ENCODE measurements around the gene VSNL1.

The VSNL1 gene

GRCh38 chr2:17616405-17616804, 75.9 kb downstream of the VSNL1 start:
- H3K79me2 ChIP-seq (ENCODE audit: insufficient read depth, low read length) = no peaks in the 10 kb centered on the region
- no peaks in the 10 kb centered on the region for H3F3A ChIP-seq (ENCODE audit: low read depth)
- TF ChIP-seq EZH2phosphoT487 (IDR thresholded peaks at IDR 0.05; ENCODE audit: borderline replicate concordance) (no peak), CTCF (conservative IDR thresholded peaks at IDR 0.05; ENCODE audit: low read length) (no peak)
- H3K9me3 ChIP-seq (ENCODE audit: insufficient read depth, low read depth, low read length) = no peaks in the 10 kb centered on the region
- H3K27me3 ChIP-seq (ENCODE audit: insufficient read depth, low read length, poor library complexity, severe bottlenecking) = no peaks in the 10 kb centered on the region
- H3K9ac ChIP-seq (ENCODE audit: low read depth, low read length, poor library complexity, severe bottlenecking) = no peak overlapping the region
- H2AFZ ChIP-seq (ENCODE audit: low read length) = no peak overlapping the region
- H3K36me3 ChIP-seq (ENCODE audit: insufficient read depth, low read length) = no peaks in the 10 kb centered on the region
- H3K4me3 ChIP-seq (ENCODE audit: low read length, poor library complexity, severe bottlenecking) = no peak overlapping the region
- no peaks in the 10 kb centered on the region for H3K9me2 ChIP-seq (replicated peaks; ENCODE audit: low read depth, low read length)
- H4K20me1 ChIP-seq (ENCODE audit: insufficient read depth, low read length, poor library complexity, severe bottlenecking) = no peaks in the 10 kb centered on the region
- no peaks in the 10 kb centered on the region for H3K4me1 ChIP-seq (ENCODE audit: insufficient read depth, low read length, poor library complexity, severe bottlenecking)
- no peak overlapping the region for H3K4me2 ChIP-seq (ENCODE audit: low read depth, low read length, poor library complexity, severe bottlenecking)

- Histone ChIP-seq H3K27me3 (ENCODE audit: insufficient read depth, low read length, poor library complexity, severe bottlenecking) (no peaks in the 10 kb centered on the region), H3K4me2 (ENCODE audit: low read depth, low read length, poor library complexity, severe bottlenecking) (no peak overlapping the region), H4K20me1 (ENCODE audit: insufficient read depth, low read length, poor library complexity, severe bottlenecking) (no peaks in the 10 kb centered on the region), H3K9ac (ENCODE audit: low read depth, low read length, poor library complexity, severe bottlenecking) (no peak overlapping the region), H3K79me2 (ENCODE audit: insufficient read depth, low read length) (no peaks in the 10 kb centered on the region), H3K9me3 (ENCODE audit: insufficient read depth, low read depth, low read length) (no peaks in the 10 kb centered on the region), H3K4me3 (ENCODE audit: low read length, poor library complexity, severe bottlenecking) (no peak overlapping the region), H3F3A (ENCODE audit: low read depth) (no peaks in the 10 kb centered on the region), H2AFZ (ENCODE audit: low read length) (no peak overlapping the region), H3K4me1 (ENCODE audit: insufficient read depth, low read length, poor library complexity, severe bottlenecking) (no peaks in the 10 kb centered on the region), H3K9me2 (replicated peaks; ENCODE audit: low read depth, low read length) (no peaks in the 10 kb centered on the region), H3K36me3 (ENCODE audit: insufficient read depth, low read length) (no peaks in the 10 kb centered on the region)
- no peak for TF ChIP-seq CTCF (conservative IDR thresholded peaks at IDR 0.05; ENCODE audit: low read length)
- TF ChIP-seq EZH2phosphoT487 (IDR thresholded peaks at IDR 0.05; ENCODE audit: borderline replicate concordance) = no peak
Observed at GRCh38 chr2:17617516-17617915, 77.0 kb downstream of the VSNL1 start.

GRCh38 chr2:17617955-17618354, 77.5 kb downstream of the VSNL1 start:
- H3F3A ChIP-seq (ENCODE audit: low read depth) = no peaks in the 10 kb centered on the region
- no peak overlapping the region for H2AFZ ChIP-seq (ENCODE audit: low read length)
- no peaks in the 10 kb centered on the region for H3K36me3 ChIP-seq (ENCODE audit: insufficient read depth, low read length)
- H3K4me3 ChIP-seq (ENCODE audit: low read length, poor library complexity, severe bottlenecking) = no peak overlapping the region
- no peaks in the 10 kb centered on the region for H4K20me1 ChIP-seq (ENCODE audit: insufficient read depth, low read length, poor library complexity, severe bottlenecking)
- no peaks in the 10 kb centered on the region for H3K4me1 ChIP-seq (ENCODE audit: insufficient read depth, low read length, poor library complexity, severe bottlenecking)
- H3K27me3 ChIP-seq (ENCODE audit: insufficient read depth, low read length, poor library complexity, severe bottlenecking) = no peaks in the 10 kb centered on the region
- no peak for TF ChIP-seq EZH2phosphoT487 (IDR thresholded peaks at IDR 0.05; ENCODE audit: borderline replicate concordance)
- TF ChIP-seq CTCF (conservative IDR thresholded peaks at IDR 0.05; ENCODE audit: low read length) = no peak
- no peaks in the 10 kb centered on the region for H3K79me2 ChIP-seq (ENCODE audit: insufficient read depth, low read length)
- no peak overlapping the region for H3K9ac ChIP-seq (ENCODE audit: low read depth, low read length, poor library complexity, severe bottlenecking)
- H3K9me3 ChIP-seq (ENCODE audit: insufficient read depth, low read depth, low read length) = no peaks in the 10 kb centered on the region
- no peak overlapping the region for H3K4me2 ChIP-seq (ENCODE audit: low read depth, low read length, poor library complexity, severe bottlenecking)
- no peaks in the 10 kb centered on the region for H3K9me2 ChIP-seq (replicated peaks; ENCODE audit: low read depth, low read length)

All from Loucy (cell line).